IMR-90 (cell line): Measurements from ENCODE around the gene DSCAML1. TPM values are rescaled to one million over a fixed set of nuclear protein-coding genes. Genes with fewer than 3 reads are reported as not detected.

Source experiments
- ATAC-seq: fragments of 200-7000 bp; cut with Tn5 transposase; 2 replicates; pipeline ENCODE4 v1.9.1; 2020; ENCODE audit warnings: low read depth, mild to moderate bottlenecking, moderate library complexity
- BruUV-seq: library from RNA; stranded (reverse); fragments of 400-500 nt; replicated peaks from 2 replicates; lab custom pipeline; 2021; lab: Mats Ljungman, UMichigan
- CTCF ChIA-PET: fragments of 300-600 bp; formaldehyde crosslinking; extraction: SDS; loops from one replicate; lab custom pipeline; 2021; ENCODE audit warnings: antibody characterized with exemption; lab: Yijun Ruan, JAX
- POLR2A ChIA-PET: fragments of 300-600 bp; sonication (Branson Sonifier 250); formaldehyde crosslinking; loops from one replicate; lab custom pipeline; 2022; ENCODE audit warnings: antibody characterized with exemption; ENCODE audit not compliant: unreplicated experiment; lab: Charles Lee
- DNase-seq: peaks from one replicate; pipeline ENCODE4 v3.0.0; 2013
- H2AFZ ChIP-seq: replicated peaks from 2 replicates; pipeline ENCODE3; 2013; ENCODE audit warnings: low read length, mild to moderate bottlenecking; ENCODE audit not compliant: poor library complexity
- H2AK5ac ChIP-seq: 2 replicates; pipeline ENCODE4 v1.6.1; 2013; ENCODE audit warnings: low read depth, low read length, inconsistent platforms
- H2AK9ac ChIP-seq: replicated peaks from 2 replicates; pipeline ENCODE3; 2013; ENCODE audit warnings: mild to moderate bottlenecking, low read depth, low read length, moderate library complexity; ENCODE audit not compliant: poor library complexity
- H2BK120ac ChIP-seq: 2 replicates; pipeline ENCODE4 v1.6.1; 2013; ENCODE audit warnings: low read depth, low read length, inconsistent platforms
- H2BK15ac ChIP-seq: 3 replicates; pipeline ENCODE4 v1.6.1; 2013; ENCODE audit warnings: low read depth, low read length, inconsistent platforms
- H2BK20ac ChIP-seq: 2 replicates; pipeline ENCODE4 v1.6.1; 2013; ENCODE audit warnings: low read depth, mild to moderate bottlenecking, inconsistent platforms, low read length, moderate library complexity
- H2BK5ac ChIP-seq: 2 replicates; pipeline ENCODE4 v1.6.1; 2013; ENCODE audit warnings: mild to moderate bottlenecking, low read depth, low read length, inconsistent platforms; ENCODE audit not compliant: poor library complexity, severe bottlenecking
- H3K14ac ChIP-seq: replicated peaks from 2 replicates; pipeline ENCODE4 v1.6.1; 2013; ENCODE audit warnings: low read depth, low read length, inconsistent platforms
- H3K18ac ChIP-seq: 2 replicates; pipeline ENCODE4 v1.6.1; 2013; ENCODE audit warnings: low read depth, low read length, control low read depth
- H3K23ac ChIP-seq: 2 replicates; pipeline ENCODE4 v1.6.1; 2013; ENCODE audit warnings: low read depth, low read length, inconsistent platforms
- H3K27ac ChIP-seq: 2 replicates; pipeline ENCODE4 v1.5.1; 2013; ENCODE audit warnings: mild to moderate bottlenecking, control low read depth, low read length; ENCODE audit not compliant: insufficient read depth
- H3K27me3 ChIP-seq: 2 replicates; pipeline ENCODE4 v1.6.1; 2013; ENCODE audit warnings: low read length; ENCODE audit not compliant: control insufficient read depth, insufficient read depth
- H3K36me3 ChIP-seq: 2 replicates; pipeline ENCODE4 v1.6.1; 2013; ENCODE audit warnings: low read length, mixed read lengths; ENCODE audit not compliant: control insufficient read depth, insufficient read depth
- H3K4ac ChIP-seq: 2 replicates; pipeline ENCODE4 v1.6.1; 2013; ENCODE audit warnings: low read depth, low read length, inconsistent platforms
- H3K4me1 ChIP-seq: 2 replicates; pipeline ENCODE4 v1.6.1; 2013; ENCODE audit warnings: low read length, mixed read lengths; ENCODE audit not compliant: control insufficient read depth, insufficient read depth
- H3K4me2 ChIP-seq: 2 replicates; pipeline ENCODE4 v1.6.1; 2013; ENCODE audit warnings: low read depth, mild to moderate bottlenecking, control low read depth, low read length, moderate library complexity
- H3K4me3 ChIP-seq: 2 replicates; pipeline ENCODE4 v1.5.1; 2013; ENCODE audit warnings: low read depth, mild to moderate bottlenecking, control low read depth, low read length, moderate library complexity; ENCODE audit not compliant: insufficient read depth
- H3K56ac ChIP-seq: 2 replicates; pipeline ENCODE4 v1.6.1; 2013; ENCODE audit warnings: low read length, inconsistent platforms; ENCODE audit not compliant: insufficient read depth; ENCODE audit errors: extremely low read depth
- H3K79me1 ChIP-seq, 2 experiments: 2 replicates each; pipeline ENCODE4 v1.6.1; 2013; ENCODE audit warnings: low read length in 2 of 2, inconsistent platforms in 1 of 2, low read depth in 1 of 2
- H3K9ac ChIP-seq: 2 replicates; pipeline ENCODE4 v1.6.1; 2013; ENCODE audit warnings: low read depth, low read length, control low read depth
- H3K9me1 ChIP-seq: 2 replicates; pipeline ENCODE4 v1.6.1; 2013; ENCODE audit warnings: low read length, inconsistent platforms; ENCODE audit not compliant: insufficient read depth
- H3K9me3 ChIP-seq: 2 replicates; pipeline ENCODE4 v1.6.1; 2013; ENCODE audit warnings: low read length; ENCODE audit not compliant: control insufficient read depth, insufficient read depth
- H4K20me1 ChIP-seq: 2 replicates; pipeline ENCODE4 v1.6.1; 2013; ENCODE audit warnings: low read length, inconsistent platforms; ENCODE audit not compliant: insufficient read depth
- H4K5ac ChIP-seq: 2 replicates; pipeline ENCODE4 v1.6.1; 2013; ENCODE audit warnings: mild to moderate bottlenecking, low read depth, low read length, control low read depth
- H4K8ac ChIP-seq, 2 experiments: 2 replicates each; pipeline ENCODE4 v1.6.1; 2013; ENCODE audit warnings: low read depth in 2 of 2, low read length in 2 of 2, control low read depth in 1 of 2, inconsistent platforms in 1 of 2
- H4K91ac ChIP-seq: 2 replicates; pipeline ENCODE4 v1.6.1; 2013; ENCODE audit warnings: low read depth, low read length, inconsistent platforms; ENCODE audit not compliant: insufficient read depth
- BHLHE40 ChIP-seq: fragments of 150-350 bp; IDR thresholded peaks from 2 replicates; pipeline ENCODE4 v1.6.1; 2016; ENCODE audit warnings: mild to moderate bottlenecking, low read depth, low read length
- CEBPB ChIP-seq: IDR thresholded peaks from 2 replicates; pipeline ENCODE4 v1.6.1; 2012; ENCODE audit warnings: low read depth, low read length, improper control_type of control experiment
- CHD1 ChIP-seq: IDR thresholded peaks from 2 replicates; pipeline ENCODE4 v1.6.1; 2012; ENCODE audit warnings: low read depth, low read length, improper control_type of control experiment
- CTCF ChIP-seq: conservative IDR thresholded peaks from 2 replicates; pipeline ENCODE4 v1.5.1; 2012; ENCODE audit warnings: mild to moderate bottlenecking, low read depth, low read length, improper control_type of control experiment
- ELK1 ChIP-seq: fragments of 150-350 bp; IDR thresholded peaks from 2 replicates; pipeline ENCODE4 v1.6.1; 2016; ENCODE audit warnings: low read depth, mild to moderate bottlenecking, low read length, moderate library complexity, borderline replicate concordance
- FOS ChIP-seq: fragments of 150-350 bp; IDR thresholded peaks from 2 replicates; pipeline ENCODE4 v1.6.1; 2016; ENCODE audit warnings: low read depth, low read length
- MAFK ChIP-seq: IDR thresholded peaks from 2 replicates; pipeline ENCODE4 v1.6.1; 2012; ENCODE audit warnings: low read depth, low read length, improper control_type of control experiment
- MAZ ChIP-seq: IDR thresholded peaks from 2 replicates; pipeline ENCODE4 v1.6.1; 2012; ENCODE audit warnings: low read depth, mild to moderate bottlenecking, low read length, improper control_type of control experiment, moderate library complexity, borderline replicate concordance
- MXI1 ChIP-seq: IDR thresholded peaks from 2 replicates; pipeline ENCODE4 v1.6.1; 2012; ENCODE audit warnings: low read depth, mild to moderate bottlenecking, low read length, moderate library complexity, borderline replicate concordance
- NFE2L2 ChIP-seq: fragments of 150-350 bp; IDR thresholded peaks from 2 replicates; pipeline ENCODE4 v1.6.1; 2016; ENCODE audit warnings: low read depth, mild to moderate bottlenecking, low read length
- POLR2A ChIP-seq: IDR thresholded peaks from 2 replicates; pipeline ENCODE4 v1.6.1; 2012; ENCODE audit warnings: mild to moderate bottlenecking, low read depth, low read length
- RAD21 ChIP-seq: IDR thresholded peaks from 2 replicates; pipeline ENCODE4 v1.6.1; 2012; ENCODE audit warnings: low read length, improper control_type of control experiment
- RCOR1 ChIP-seq: IDR thresholded peaks from 2 replicates; pipeline ENCODE4 v1.6.1; 2012; ENCODE audit warnings: mild to moderate bottlenecking, low read length, improper control_type of control experiment; ENCODE audit not compliant: insufficient replicate concordance
- RFX5 ChIP-seq: IDR thresholded peaks from 2 replicates; pipeline ENCODE4 v1.8.0; 2012; ENCODE audit warnings: low read depth, mild to moderate bottlenecking, low read length, moderate library complexity
- SMC3 ChIP-seq: fragments of 150-350 bp; IDR thresholded peaks from 2 replicates; pipeline ENCODE4 v1.6.1; 2016; ENCODE audit warnings: low read depth, mild to moderate bottlenecking, antibody characterized with exemption, low read length, moderate library complexity
- USF2 ChIP-seq: fragments of 150-350 bp; IDR thresholded peaks from 2 replicates; pipeline ENCODE4 v1.6.1; 2017; ENCODE audit warnings: mild to moderate bottlenecking, antibody characterized with exemption, low read length, low read depth
- WGBS, 2 experiments: methylation state at CpG; one replicate each; pipeline versions ENCODE4 v1.1.5 to v1.1.7; 2013; ENCODE audit warnings: missing lambda C conversion rate in 2 of 2; ENCODE audit not compliant: insufficient read length in 1 of 2; ENCODE audit errors: extremely low coverage in 2 of 2; 5-methylcytosine and 5-hydroxymethylcytosine counted together
- dilution Hi-C: fragments of 300-500 bp; cut with HindIII; formaldehyde crosslinking; loops from one replicate; pipeline ENCODE4 v1.14.3; 2018; ENCODE audit warnings: low sequenced_read_pairs; ENCODE audit not compliant: unreplicated experiment
- in situ Hi-C: fragments of 300-500 bp; cut with MboI; formaldehyde crosslinking; loops from 3 replicates; pipeline ENCODE4 v1.14.3; 2019; ENCODE audit warnings: low sequenced_read_pairs, inconsistent platforms, mixed read lengths
- intact Hi-C: fragments of 100-400 bp; cut with micrococcal nuclease; formaldehyde crosslinking; loops from 2 replicates; pipeline ENCODE4 v1.10.0; 2022
- polyA plus RNA-seq, 3 experiments: library from polyadenylated mRNA; depleted of rRNA; stranded (reverse); fragments of >200 nt; gene quantifications; 2 replicates each; pipeline ENCODE4 v1.2.3, GENCODE V29; 2012; ENCODE audit warnings: low replicate concordance in 1 of 3
- total RNA-seq: library from RNA; depleted of rRNA; stranded (reverse); fragments of >200 nt; gene quantifications from 2 replicates; pipeline ENCODE4 v1.2.3, GENCODE V29; 2012

DSCAML1 gene
- total and polyA plus RNA-seq, 2 of the 4 experiments (the other 2 are of a cell fraction), result not detected

- Histone ChIP-seq H3K9ac (no peak overlapping the region), H3K4me3 (no peak overlapping the region), H3K14ac (no peak overlapping the region), H3K56ac (no peak overlapping the region), H3K27ac (no peak overlapping the region), H2AK9ac (no peak overlapping the region), H4K20me1 (no peaks in the 10 kb centered on the region), H2BK120ac (no peak overlapping the region), H2BK20ac (no peak overlapping the region), H3K4me1 (no peaks in the 10 kb centered on the region), H4K5ac (no peak overlapping the region), H4K8ac (no peak overlapping the region), H3K4ac (no peak overlapping the region), H3K36me3 (no peaks in the 10 kb centered on the region), H2AK5ac (no peak overlapping the region), H2BK5ac (no peak overlapping the region), H3K9me3 (no peaks in the 10 kb centered on the region), H2AFZ (no peak overlapping the region), H3K9me1 (no peaks in the 10 kb centered on the region), H4K91ac (no peak overlapping the region), H3K27me3 (peaks cover 3% of the 10 kb centered on the region), H3K79me1 (no peaks in the 10 kb centered on the region), H2BK15ac (no peak overlapping the region), H3K4me2 (no peak overlapping the region), H3K18ac (no peak overlapping the region), H3K23ac (no peak overlapping the region)
- POLR2A ChIA-PET, result interaction anchor here (0.8 kb wide), 1 partner anchor 12 kb away, joined by 3 read pairs; no protein-coding TSS in a partner anchor
- in situ Hi-C loops (no loop called here), dilution Hi-C loops (no loop called here), intact Hi-C loops (no loop called here)
- CTCF ChIA-PET, result no interaction called here
- no TSS peak for BruUV-seq
- no peak for ATAC-seq
- DNase-seq, result no peak
- TF ChIP-seq RCOR1 (no peak), MXI1 (no peak), CHD1 (no peak), ELK1 (no peak), USF2 (no peak), BHLHE40 (no peak), SMC3 (no peak), CTCF (no peak), MAZ (no peak), NFE2L2 (no peak), RAD21 (no peak), CEBPB (no peak), MAFK (no peak), FOS (no peak), POLR2A (no peak), RFX5 (no peak)
- no CpG with 5 or more reads among the region's 2 CpGs for WGBS, 2 experiments
Measured at GRCh38 chr11:117769533-117769932, 27.5 kb downstream of the DSCAML1 start.
